Testis (tissue), 2 donors: ENCODE data around the gene TRIM26.

ENCODE experiments used
- CTCF ChIP-seq, 3 experiments: fragments of 450-650 bp in 2 of 3; fragments of 200-600 bp in 1 of 3; sonication (generic) in 1 of 3; IDR thresholded peaks; one replicate each; pipeline ENCODE4 v1.5.1; 2016 to 2019; ENCODE audit warnings: antibody characterized with exemption in 3 of 3, mild to moderate bottlenecking in 2 of 3, moderate library complexity in 1 of 3
- POLR2A ChIP-seq: fragments of 450-650 bp; IDR thresholded peaks from one replicate; pipeline ENCODE4 v1.6.1; 2017; ENCODE audit warnings: antibody characterized with exemption, mild to moderate bottlenecking, moderate library complexity

- TF ChIP-seq CTCF (IDR thresholded peaks at IDR 0.05) (no peak), POLR2A (no peak)
These were observed 16.8 kb downstream of the TRIM26 start for GRCh38 chr6:30196376-30196775.
